KOPT-K1 (cell line): ENCODE measurements around the gene JAK3.

Experiments
- H3K27ac ChIP-seq: fragments of 200-600 bp; sonication (generic); 2 replicates; pipeline ENCODE4 v1.5.1; 2016; ENCODE audit warnings: antibody characterized with exemption, mild to moderate bottlenecking, low read depth, low read length; ENCODE audit not compliant: poor library complexity, severe bottlenecking
- H3K36me3 ChIP-seq: fragments of 200-600 bp; sonication (generic); 2 replicates; pipeline ENCODE4 v1.5.1; 2017; ENCODE audit warnings: antibody characterized with exemption, mild to moderate bottlenecking, low read length, moderate library complexity; ENCODE audit not compliant: insufficient read depth
- H3K9me3 ChIP-seq: fragments of 200-600 bp; sonication (generic); 2 replicates; pipeline ENCODE4 v1.5.1; 2017; ENCODE audit warnings: antibody characterized with exemption, low read length, mild to moderate bottlenecking; ENCODE audit not compliant: insufficient read depth, poor library complexity, severe bottlenecking

Gene JAK3

DNA sequence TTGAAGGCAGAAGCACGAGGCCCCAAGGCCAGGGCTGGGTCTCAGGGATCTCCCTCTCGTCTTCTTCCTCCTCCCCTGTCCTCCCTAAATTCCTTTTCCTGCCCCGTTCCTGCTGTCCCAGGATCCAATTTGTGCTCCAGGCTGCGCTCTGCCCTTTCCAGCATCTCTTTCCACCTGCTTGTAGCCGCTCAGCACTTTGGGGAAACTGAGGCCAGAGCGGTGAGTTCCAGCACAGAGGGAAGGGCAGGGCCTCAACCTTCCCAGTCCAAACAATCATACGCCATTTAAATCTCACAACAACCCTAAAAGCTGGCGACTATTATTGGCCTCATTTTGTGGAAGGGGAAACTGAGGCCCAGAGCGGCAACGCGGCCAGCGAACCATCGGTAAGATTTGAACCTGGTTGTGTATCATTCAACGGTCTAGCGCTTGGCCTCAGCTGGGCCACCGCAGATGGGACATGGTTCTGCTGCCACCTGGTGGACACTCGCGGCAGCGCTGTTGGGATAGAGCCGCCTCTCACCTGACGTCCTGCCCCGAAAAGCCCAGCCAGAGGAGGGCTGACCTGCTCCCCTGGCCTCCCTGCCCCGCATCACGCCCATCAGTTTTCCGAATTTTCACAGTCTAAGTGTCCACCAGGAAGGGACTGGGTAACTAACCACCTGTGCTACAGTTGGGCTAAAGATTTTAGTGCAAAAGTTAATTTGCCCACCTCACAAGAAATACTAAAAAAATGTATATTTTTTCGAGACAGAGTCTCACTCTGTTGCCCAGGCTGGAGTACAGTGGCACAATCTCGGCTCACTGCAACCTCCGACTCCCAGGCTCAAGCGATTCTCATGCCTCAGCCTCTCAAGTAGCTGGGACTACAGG is 7.7 kb upstream of the JAK3 start:
- Histone ChIP-seq H3K9me3 (no peaks in the 10 kb centered on the region), H3K27ac (no peak overlapping the region), H3K36me3 (peaks cover 5% of the 10 kb centered on the region)

DNA sequence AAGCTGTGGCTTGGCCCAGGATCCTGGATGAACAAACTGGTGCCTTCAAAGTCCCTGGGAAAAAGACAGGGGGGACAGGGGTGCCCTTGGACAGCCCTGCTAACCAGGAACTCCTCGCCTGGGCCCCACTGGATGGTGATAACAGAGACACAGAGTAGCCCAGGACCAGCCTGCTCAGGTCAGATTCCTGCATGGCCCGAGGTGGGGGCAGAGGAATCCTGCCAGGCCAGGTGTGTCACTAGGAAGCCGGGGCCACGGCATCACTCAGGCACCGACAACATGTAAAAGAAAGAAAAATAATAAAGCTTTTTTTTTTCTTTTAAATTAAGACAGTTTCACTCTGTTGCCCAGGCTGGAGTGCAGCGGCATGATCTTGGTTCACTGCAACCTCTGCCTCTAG is 6.3 kb upstream of the JAK3 start:
- no peak overlapping the region for H3K27ac ChIP-seq
- H3K9me3 ChIP-seq: no peaks in the 10 kb centered on the region
- no peaks in the 10 kb centered on the region for H3K36me3 ChIP-seq

DNA sequence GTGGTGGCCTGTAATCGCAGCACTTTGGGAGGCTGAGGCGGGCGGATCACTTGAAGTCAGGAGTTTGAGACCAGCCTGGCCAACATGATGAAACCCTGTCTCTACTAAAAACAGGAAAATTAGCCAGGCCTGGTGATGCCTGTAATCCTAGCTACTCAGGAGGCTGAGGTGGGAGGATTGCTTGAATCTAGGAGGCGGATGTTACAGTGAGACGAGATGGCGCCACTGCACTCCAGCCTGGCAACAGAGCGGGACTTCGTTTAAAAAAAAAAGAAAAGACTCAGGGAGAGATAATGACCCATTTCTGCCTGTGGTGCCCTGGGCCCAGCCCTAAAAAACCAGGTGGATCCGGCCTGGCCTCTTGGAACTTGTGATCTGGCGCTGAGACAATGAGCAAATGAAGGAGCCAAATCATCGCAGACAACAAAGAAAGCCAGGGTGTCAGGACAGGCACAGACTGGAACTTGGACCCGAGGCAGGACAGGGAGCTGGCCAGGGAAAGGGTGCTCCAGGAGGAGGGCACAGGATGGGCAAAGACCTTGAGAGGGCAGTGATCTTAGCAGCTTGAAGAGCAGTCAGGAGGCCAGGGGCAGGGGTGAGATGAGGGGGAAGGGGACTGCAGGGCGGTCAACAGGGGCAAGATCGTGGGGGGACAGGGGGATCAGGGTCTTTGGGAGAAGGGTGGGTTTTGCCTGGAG is 962 bp upstream of the JAK3 start:
- Histone ChIP-seq H3K9me3 (no peaks in the 10 kb centered on the region), H3K36me3 (peaks cover 1% of the 10 kb centered on the region; the same call in 1 of the 2 replicates), H3K27ac (peak overlapping the region; percentile 84)

DNA sequence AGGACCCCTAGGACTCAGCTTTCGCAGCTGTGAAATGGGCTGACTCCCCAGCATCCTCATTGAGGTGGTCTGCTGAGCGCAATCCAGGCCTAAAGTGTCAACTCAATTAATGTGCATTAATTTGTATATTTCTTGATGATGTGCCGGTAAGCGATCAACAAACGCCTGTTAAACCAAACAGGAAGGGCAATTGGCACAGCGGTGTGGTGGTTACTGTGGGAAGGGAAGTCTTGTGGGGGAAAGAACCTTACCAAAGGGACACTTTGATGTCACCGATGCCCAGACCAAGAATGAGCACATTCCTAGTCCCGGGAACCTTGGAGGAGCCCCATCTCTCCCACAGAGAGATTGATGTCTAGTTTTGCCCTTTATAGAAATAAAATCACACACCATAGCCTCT is 1.6 kb downstream of the JAK3 start:
- Histone ChIP-seq H3K27ac (no peak overlapping the region), H3K9me3 (no peaks in the 10 kb centered on the region), H3K36me3 (peaks cover 24% of the 10 kb centered on the region; the same call in 1 of the 2 replicates)

DNA sequence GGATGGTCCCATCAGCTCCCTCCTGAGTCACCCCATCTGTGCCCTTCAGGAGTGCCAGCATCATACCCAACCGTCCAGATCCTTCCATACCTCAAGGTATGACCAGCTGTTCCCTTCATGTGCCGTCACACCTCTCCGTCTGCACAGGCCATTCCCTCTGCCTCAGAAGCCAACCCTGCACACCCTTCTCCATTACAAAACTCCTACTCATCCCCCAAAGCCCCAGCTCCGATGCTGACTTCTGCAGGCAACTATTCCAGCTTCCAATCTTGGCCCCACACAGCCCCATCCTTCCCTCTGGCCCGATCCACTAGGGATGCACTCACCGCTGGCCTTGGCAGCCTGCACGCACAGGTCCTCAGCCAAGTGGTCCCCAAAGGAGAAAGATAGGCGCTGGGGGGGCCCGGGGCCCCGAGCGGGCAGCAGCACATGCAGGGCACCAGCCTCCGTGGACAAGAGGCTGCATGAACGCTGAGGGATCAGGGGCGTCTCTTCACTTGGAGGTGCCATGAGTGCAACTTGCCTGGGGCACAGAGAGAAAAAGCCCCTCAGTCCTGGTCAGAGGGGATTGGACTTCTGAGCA is 3.8 kb downstream of the JAK3 start:
- peaks cover 42% of the 10 kb centered on the region; the same call in 1 of the 2 replicates for H3K36me3 ChIP-seq
- H3K9me3 ChIP-seq: no peaks in the 10 kb centered on the region
- no peak overlapping the region for H3K27ac ChIP-seq

DNA sequence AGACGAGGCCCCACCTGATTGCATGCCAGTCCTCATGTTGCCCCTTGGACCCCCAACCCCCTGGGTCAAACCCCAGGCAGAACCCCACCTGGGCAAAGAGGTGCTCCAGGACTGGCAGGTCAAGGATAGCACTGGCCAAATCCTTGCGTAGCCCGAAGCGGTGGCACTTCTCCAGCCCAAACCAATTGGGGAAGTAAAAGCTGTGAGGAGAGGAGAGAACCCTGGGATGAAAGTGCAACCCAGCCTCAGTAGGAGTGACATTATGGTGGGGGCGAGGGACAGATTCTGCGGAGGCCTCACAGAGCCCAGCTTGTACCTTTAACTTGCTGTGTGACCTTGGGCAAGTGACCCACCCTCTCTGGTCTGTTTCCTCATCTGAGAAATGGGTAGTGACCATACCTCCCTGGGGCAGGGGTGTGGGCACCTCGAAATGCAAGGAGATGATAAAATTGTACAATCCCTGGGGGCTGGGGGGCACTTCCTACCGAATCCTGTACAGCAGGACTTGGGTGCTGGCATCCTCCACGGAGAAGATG is 4.4 kb downstream of the JAK3 start:
- Histone ChIP-seq H3K36me3 (peaks cover 46% of the 10 kb centered on the region; the same call in 1 of the 2 replicates), H3K9me3 (no peaks in the 10 kb centered on the region), H3K27ac (no peak overlapping the region)

DNA sequence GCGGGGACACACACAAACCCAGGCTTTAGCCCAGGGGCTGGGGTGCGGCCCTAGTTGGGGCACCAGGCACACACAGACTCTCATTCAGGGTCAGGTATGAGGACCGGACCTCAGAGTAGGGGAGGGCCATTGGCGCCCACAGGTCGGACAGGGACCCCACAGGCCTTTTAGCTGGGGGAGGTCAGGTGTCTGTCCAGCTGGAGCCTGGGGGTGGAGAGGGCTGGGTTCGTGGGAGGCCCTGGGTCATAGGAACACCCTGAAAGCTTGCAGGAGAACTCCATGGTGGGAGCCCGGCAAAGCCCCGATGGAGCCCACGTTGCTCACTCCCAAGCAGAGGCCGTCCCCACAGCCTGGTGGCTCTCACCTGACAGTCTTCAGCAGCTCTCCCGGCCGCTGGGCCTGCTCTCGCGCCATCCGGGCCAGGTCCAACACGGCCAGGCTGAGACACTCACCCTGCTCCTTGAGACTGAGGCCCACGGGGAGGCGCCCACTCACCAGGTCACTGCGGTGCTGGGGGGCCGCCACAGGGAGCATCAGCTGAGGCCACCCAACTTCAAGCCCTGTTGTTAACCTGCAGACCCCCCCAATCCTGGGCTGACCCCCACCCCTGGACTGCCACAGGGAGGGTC is 5.0 kb downstream of the JAK3 start:
- Histone ChIP-seq H3K36me3 (peaks cover 52% of the 10 kb centered on the region; the same call in 1 of the 2 replicates), H3K27ac (no peak overlapping the region)

DNA sequence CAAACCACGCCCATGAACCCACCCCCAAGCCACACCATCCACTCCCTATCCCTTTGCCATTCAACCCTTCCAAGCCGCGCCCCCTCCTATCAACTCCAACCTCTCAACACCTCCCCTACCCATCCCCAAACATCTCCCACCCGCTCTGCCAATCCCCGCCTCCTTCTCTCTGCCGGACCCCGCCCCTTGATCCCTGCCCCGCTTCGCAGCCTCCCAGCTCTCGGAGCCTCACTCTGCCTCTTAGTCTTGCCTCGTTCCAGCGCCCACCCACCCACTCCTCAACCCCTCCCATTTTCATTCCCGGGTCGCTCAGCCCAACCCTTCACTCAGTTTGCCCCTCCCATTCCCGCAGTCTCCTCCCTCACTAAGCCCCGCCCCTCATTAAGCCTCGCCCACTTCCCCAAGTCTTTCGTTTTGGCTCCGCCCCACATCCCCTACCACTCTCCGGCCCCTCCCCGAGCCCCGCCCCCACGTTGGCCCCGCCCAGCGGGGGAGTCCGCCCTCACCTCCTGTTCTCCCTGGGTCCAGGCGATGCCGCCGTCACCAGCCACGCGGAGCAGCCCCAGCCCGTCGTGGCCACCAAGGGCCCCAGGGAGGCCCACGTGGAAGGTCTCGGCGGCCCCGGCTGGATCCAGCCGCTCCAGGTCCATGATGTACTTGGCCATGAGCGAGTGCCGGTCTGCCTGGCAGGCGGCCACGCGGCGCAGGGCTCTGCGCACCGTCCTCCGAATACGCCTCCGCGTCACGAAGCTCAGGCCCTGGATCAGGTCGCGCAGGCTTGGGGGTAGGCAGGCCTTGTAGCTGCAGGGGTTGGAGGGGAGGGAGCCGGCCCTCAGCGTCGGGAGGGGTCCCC is 5.7 kb downstream of the JAK3 start:
- H3K27ac ChIP-seq: no peak overlapping the region
- peaks cover 54% of the 10 kb centered on the region; the same call in 1 of the 2 replicates for H3K36me3 ChIP-seq
- H3K9me3 ChIP-seq: no peaks in the 10 kb centered on the region

More for the DNA sequence above, 5.0 kb downstream of the JAK3 start:
- H3K9me3 ChIP-seq: no peaks in the 10 kb centered on the region

DNA sequence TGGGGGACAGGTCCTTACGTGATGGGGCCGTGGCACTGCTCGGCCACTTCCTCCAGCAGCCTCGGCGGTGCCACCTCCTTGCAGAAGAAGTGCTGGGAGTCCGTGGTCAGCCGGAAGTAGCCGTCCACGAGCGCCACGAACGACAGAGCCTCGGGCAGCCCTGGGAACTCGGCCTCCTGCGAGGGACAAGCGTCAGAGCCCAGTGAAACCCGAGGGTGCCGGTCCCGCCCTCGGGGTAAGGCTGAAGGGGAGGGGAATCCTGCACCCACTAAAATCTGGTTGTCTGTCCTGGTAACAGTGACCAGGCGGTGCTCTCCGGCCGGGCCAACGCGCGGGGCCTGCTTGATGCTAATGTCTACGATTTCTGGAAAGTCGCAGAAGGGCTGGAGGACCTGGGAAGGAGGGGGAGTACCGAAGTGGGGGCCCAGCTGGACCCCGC is 6.4 kb downstream of the JAK3 start:
- H3K27ac ChIP-seq: no peak overlapping the region

DNA sequence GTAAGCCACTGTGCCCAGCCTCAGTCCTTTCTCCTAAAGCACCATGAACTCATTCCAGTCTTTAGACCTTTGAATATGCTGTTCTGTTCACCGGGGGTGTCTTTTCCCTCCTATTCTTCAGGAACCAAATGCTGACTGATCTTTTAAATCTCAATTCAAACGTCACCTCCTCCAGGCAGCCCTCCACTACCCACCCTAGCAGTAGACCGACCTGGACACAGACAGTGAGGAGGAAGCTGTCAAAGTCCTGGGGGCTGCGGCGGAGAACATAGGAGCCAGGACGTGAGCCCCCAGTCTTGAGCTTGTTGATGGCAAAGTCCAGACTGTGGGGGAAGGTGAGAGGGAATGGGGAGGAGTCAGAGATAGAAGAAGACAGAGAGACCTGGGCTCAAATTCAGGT is 7.8 kb downstream of the JAK3 start:
- Histone ChIP-seq H3K27ac (no peak overlapping the region), H3K36me3 (peaks cover 54% of the 10 kb centered on the region; the same call in 1 of the 2 replicates), H3K9me3 (no peaks in the 10 kb centered on the region)

More for the DNA sequence above, 6.4 kb downstream of the JAK3 start:
- H3K9me3 ChIP-seq: no peaks in the 10 kb centered on the region
- H3K36me3 ChIP-seq: peaks cover 54% of the 10 kb centered on the region; the same call in 1 of the 2 replicates

DNA sequence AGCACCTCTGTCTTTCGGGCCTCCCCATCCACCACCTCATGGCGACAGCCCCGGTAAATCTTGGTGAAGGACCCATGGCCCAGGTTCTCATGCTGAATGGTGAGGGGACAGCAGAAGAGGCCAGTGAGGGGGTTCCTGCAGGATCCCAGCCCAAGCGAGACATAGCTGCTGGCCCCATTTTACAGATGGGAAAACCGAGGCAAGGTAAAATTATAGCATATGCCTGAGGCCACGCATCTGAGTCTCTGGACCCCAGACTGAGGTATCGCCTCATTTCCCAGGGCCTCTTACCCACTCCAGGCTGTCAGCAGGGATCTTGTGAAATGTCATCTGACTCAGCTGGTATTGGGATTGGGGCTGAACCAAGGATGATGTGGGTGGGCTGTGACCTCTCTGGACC is 9.8 kb downstream of the JAK3 start:
- H3K36me3 ChIP-seq: peaks cover 47% of the 10 kb centered on the region; the same call in 1 of the 2 replicates
- no peak overlapping the region for H3K27ac ChIP-seq
- no peaks in the 10 kb centered on the region for H3K9me3 ChIP-seq

DNA sequence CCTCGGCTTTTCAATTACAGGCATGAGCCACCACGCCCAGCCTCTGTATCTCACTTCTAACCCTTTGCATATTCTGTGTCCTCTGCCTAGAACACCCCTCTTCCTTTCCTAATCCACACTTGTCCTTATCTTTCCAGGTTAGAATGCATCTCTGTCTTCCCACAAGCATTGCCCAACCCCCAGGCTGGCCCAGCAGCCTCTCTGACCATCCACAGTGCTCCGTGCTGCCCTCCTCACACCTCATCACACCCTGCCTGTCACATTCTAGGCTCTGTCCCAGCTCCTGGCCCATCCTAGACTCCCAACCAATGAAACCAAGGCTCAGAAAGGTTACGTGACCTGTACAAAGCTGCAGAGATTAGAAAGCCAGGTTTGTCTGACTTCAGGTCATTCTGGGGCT is 11.3 kb downstream of the JAK3 start:
- no peak overlapping the region for H3K27ac ChIP-seq
- peaks cover 51% of the 10 kb centered on the region; the same call in 1 of the 2 replicates for H3K36me3 ChIP-seq
- H3K9me3 ChIP-seq: no peaks in the 10 kb centered on the region

DNA sequence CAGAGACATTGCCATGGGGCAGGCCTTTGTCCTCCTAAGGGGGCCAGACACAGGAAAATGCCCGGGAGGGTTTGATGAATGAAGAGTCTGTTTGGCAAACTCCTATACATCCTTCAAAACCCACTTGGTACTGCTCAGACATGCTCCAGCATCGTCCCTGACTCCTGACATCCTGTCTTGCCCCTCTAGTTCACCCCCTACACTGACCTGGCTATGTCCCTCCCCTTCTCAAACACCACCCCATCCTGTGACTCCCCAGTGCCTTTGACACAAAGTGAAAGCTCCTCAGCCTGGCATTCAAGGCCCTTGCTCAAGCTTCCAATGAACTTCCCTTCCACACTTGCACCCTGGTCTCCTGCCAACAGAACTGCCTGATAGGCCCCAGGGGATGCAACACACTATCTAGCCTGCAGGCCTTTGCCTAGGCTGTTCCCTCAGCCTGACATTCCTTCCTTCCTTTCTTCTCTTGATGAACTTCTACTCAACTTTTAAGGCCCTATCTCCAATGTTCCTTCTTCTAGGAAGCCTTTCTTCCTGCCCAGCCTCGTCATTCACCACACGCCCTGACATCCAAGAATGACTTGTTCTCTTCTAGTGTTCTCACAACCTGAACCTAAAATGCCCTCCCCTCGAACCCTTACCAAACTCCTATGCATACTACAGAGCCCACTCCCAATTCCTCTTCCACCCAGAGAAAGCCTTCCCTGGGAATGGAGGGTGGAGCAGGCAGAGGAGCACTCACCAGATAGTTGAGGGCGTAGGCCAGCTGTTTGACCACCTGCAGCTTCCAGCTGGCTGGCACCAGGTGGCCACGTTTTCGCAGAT is 12.4 kb downstream of the JAK3 start:
- H3K9me3 ChIP-seq: no peaks in the 10 kb centered on the region
- H3K36me3 ChIP-seq: peaks cover 47% of the 10 kb centered on the region; the same call in 1 of the 2 replicates
- no peak overlapping the region for H3K27ac ChIP-seq
